HepG2 (cell line): ENCODE results near the gene NCR3LG1. TPM values are rescaled to one million over a fixed set of nuclear protein-coding genes. Genes with fewer than 3 reads are reported as not detected.

Experiments used
- ATAC-seq: fragments of 200-7000 bp; cut with Tn5 transposase; 3 replicates; pipeline ENCODE4 v1.9.1; 2020; ENCODE audit warnings: mild to moderate bottlenecking, moderate library complexity
- BruUV-seq: library from RNA; stranded (reverse); fragments of 400-500 nt; replicated peaks from 2 replicates; lab custom pipeline; 2021; lab: Mats Ljungman, UMichigan
- CTCF ChIA-PET: fragments of 300-600 bp; formaldehyde crosslinking; extraction: SDS; loops from one replicate; lab custom pipeline; 2021; ENCODE audit warnings: low total read pairs, inconsistent platforms, low intra/inter-chr PET ratio; lab: Yijun Ruan, JAX
- POLR2A ChIA-PET: fragments of 350-600 bp; sonication (Branson Sonifier 250); formaldehyde crosslinking; loops from one replicate; lab custom pipeline; 2020; ENCODE audit warnings: antibody characterized with exemption, inconsistent platforms; lab: Yijun Ruan, JAX
- DNase-seq: peaks from one replicate; pipeline ENCODE4 v3.0.0-alpha.2; 2015; ENCODE audit warnings: low spot score
- FAIRE-seq: peaks from 3 replicates; lab custom pipeline; 2011; peaks lifted over from hg19 to GRCh38; lab: Jason Lieb, UNC
- H2AFZ ChIP-seq: one replicate; pipeline ENCODE4 v1.6.1; 2011; ENCODE audit warnings: low read length, inconsistent platforms
- H3K27ac ChIP-seq: fragments of 300-600 bp; 3 replicates; pipeline ENCODE4 v1.8.0; 2011; ENCODE audit warnings: mixed run types, mild to moderate bottlenecking, mixed read lengths, low read length, inconsistent platforms; ENCODE audit not compliant: insufficient read depth; ENCODE audit errors: extremely low read length
- H3K27me3 ChIP-seq, 2 experiments: fragments of 200-600 bp in 1 of 2; 2 replicates in 1 of 2; 3 replicates in 1 of 2; pipeline versions ENCODE4 v1.6.0 to v1.8.0; 2011; ENCODE audit warnings: low read length in 2 of 2, mild to moderate bottlenecking in 2 of 2, moderate library complexity in 2 of 2, inconsistent platforms in 1 of 2; ENCODE audit not compliant: insufficient read depth in 2 of 2, control insufficient read depth in 1 of 2
- H3K36me3 ChIP-seq, 2 experiments: fragments of 200-600 bp in 1 of 2; replicated peaks in 1 of 2; 2 replicates in 1 of 2; 3 replicates in 1 of 2; pipeline versions ENCODE4 v1.5.1 to v1.8.0; 2011; ENCODE audit warnings: low read length in 2 of 2, inconsistent platforms in 1 of 2; ENCODE audit not compliant: insufficient read depth in 2 of 2, control insufficient read depth in 1 of 2
- H3K4me1 ChIP-seq: 2 replicates; pipeline ENCODE4 v1.5.1; 2012; ENCODE audit warnings: low read length, inconsistent platforms; ENCODE audit not compliant: insufficient read depth
- H3K4me2 ChIP-seq: 2 replicates; pipeline ENCODE4 v1.6.0; 2011; ENCODE audit warnings: low read depth, low read length, inconsistent platforms
- H3K4me3 ChIP-seq, 3 experiments: fragments of 200-600 bp in 1 of 3; sonication (generic), shearing (Covaris generic) in 1 of 3; replicated peaks in 1 of 3; 2 replicates each; pipeline ENCODE4 v1.5.1; 2011 to 2016; ENCODE audit warnings: low read length in 3 of 3, inconsistent platforms in 2 of 3, low read depth in 2 of 3, mild to moderate bottlenecking in 2 of 3, control low read depth in 1 of 3, mixed read lengths in 1 of 3; ENCODE audit not compliant: insufficient read depth in 1 of 3
- H3K79me2 ChIP-seq: one replicate; pipeline ENCODE4 v1.6.1; 2011; ENCODE audit warnings: low read length, inconsistent platforms; ENCODE audit not compliant: insufficient read depth
- H3K9ac ChIP-seq: 2 replicates; pipeline ENCODE4 v1.6.0; 2011; ENCODE audit warnings: mild to moderate bottlenecking, low read depth, low read length, inconsistent platforms; ENCODE audit not compliant: insufficient read depth
- H3K9me3 ChIP-seq: 2 replicates; pipeline ENCODE4 v1.5.1; 2012; ENCODE audit warnings: mild to moderate bottlenecking, low read length
- H4K20me1 ChIP-seq: 2 replicates; pipeline ENCODE4 v1.6.0; 2011; ENCODE audit warnings: inconsistent platforms, mild to moderate bottlenecking, low read length, moderate library complexity; ENCODE audit not compliant: insufficient read depth
- BRD4 ChIP-seq: sonication (generic); formaldehyde crosslinking; IDR thresholded peaks from 2 replicates; pipeline ENCODE4 v1.4.0; 2020; ENCODE audit warnings: missing genetic modification reagents
- ESRRA ChIP-seq: sonication (generic); formaldehyde crosslinking; IDR thresholded peaks from 2 replicates; pipeline ENCODE4 v1.5.1; 2020; ENCODE audit warnings: mild to moderate bottlenecking, low read depth, missing genetic modification reagents
- FOXM1 ChIP-seq: sonication (generic); formaldehyde crosslinking; IDR thresholded peaks from 2 replicates; pipeline ENCODE4 v1.5.0; 2020; ENCODE audit warnings: missing genetic modification reagents
- HMGXB4 ChIP-seq, 2 experiments: sonication (generic) in 1 of 2; formaldehyde crosslinking in 1 of 2; IDR thresholded peaks; 2 replicates each; pipeline versions ENCODE4 v1.4.0 to v1.6.1; 2018 to 2020; ENCODE audit warnings: missing genetic modification reagents in 2 of 2, borderline replicate concordance in 1 of 2, low read depth in 1 of 2, mild to moderate bottlenecking in 1 of 2, missing biosample characterization in 1 of 2
- ONECUT2 ChIP-seq: sonication (generic); formaldehyde crosslinking; IDR thresholded peaks from 2 replicates; pipeline ENCODE4 v1.4.0; 2020; ENCODE audit warnings: missing genetic modification reagents
- ZFP91 ChIP-seq: sonication (generic); formaldehyde crosslinking; IDR thresholded peaks from 2 replicates; pipeline ENCODE4 v1.9.0; 2022; ENCODE audit warnings: missing genetic modification reagents, mild to moderate bottlenecking, borderline replicate concordance
- ZNF230 ChIP-seq: sonication (generic); formaldehyde crosslinking; IDR thresholded peaks from 2 replicates; pipeline ENCODE4 v1.4.0; 2020; ENCODE audit warnings: mild to moderate bottlenecking, missing genetic modification reagents
- ZNF264 ChIP-seq: sonication (generic); formaldehyde crosslinking; IDR thresholded peaks from 2 replicates; pipeline ENCODE4 v1.4.0; 2020; ENCODE audit warnings: missing genetic modification reagents
- ZNF550 ChIP-seq: sonication (generic); formaldehyde crosslinking; IDR thresholded peaks from 2 replicates; pipeline ENCODE4 v1.4.0; 2020; ENCODE audit warnings: mild to moderate bottlenecking, missing genetic modification reagents, borderline replicate concordance
- ZNF710 ChIP-seq: sonication (generic); formaldehyde crosslinking; IDR thresholded peaks from 2 replicates; pipeline ENCODE4 v1.5.0; 2020; ENCODE audit warnings: mild to moderate bottlenecking, missing genetic modification reagents, borderline replicate concordance
- ZNF768 ChIP-seq: sonication (generic); formaldehyde crosslinking; IDR thresholded peaks from 2 replicates; pipeline ENCODE4 v1.4.0; 2020; ENCODE audit warnings: missing genetic modification reagents
- WGBS: methylation state at CpG from one replicate; pipeline ENCODE4 v1.1.6; 2017; ENCODE audit warnings: low lambda C conversion rate; 5-methylcytosine and 5-hydroxymethylcytosine counted together
- in situ Hi-C: cut with HindIII; loops from 2 replicates; pipeline ENCODE4 v1.10.0; 2017; ENCODE audit warnings: low pct_unique_long_range_greater_than_20kb; ENCODE audit not compliant: extremely low pct_ligation_motif_present
- intact Hi-C: fragments of 100-400 bp; cut with micrococcal nuclease; formaldehyde crosslinking; loops from one replicate; pipeline ENCODE4 v1.10.0; 2022; ENCODE audit not compliant: unreplicated experiment
- polyA plus RNA-seq, 8 experiments: library from polyadenylated mRNA; depleted of rRNA in 3 of 8; stranded (reverse) in 7 of 8; unstranded in 1 of 8; fragments of >200 nt; fragmentation: Illumina TruSeq in 4 of 8; extraction: Trizol in 4 of 8; gene quantifications; 2 replicates each; pipeline versions ENCODE4 v1.2.1 to v1.2.3, GENCODE V29; 2011 to 2016; ENCODE audit warnings: low read depth in 4 of 8, missing spikeins in 1 of 8, mixed read lengths in 1 of 8; ENCODE audit not compliant: insufficient read depth in 1 of 8
- total RNA-seq, 5 experiments: library from RNA; depleted of rRNA; stranded (reverse); fragments of >200 nt; fragmentation: Illumina TruSeq; extraction: Trizol; gene quantifications; 2 replicates each; pipeline ENCODE4 v1.2.3, GENCODE V29; 2016; ENCODE audit warnings: low read depth in 1 of 5

NCR3LG1 gene
- total and polyA plus RNA-seq, 2 of the 13 experiments (the other 11 are each of a cell fraction or from before 2014, with no cell fraction given) = 16.1 to 25.1 TPM

DNA sequence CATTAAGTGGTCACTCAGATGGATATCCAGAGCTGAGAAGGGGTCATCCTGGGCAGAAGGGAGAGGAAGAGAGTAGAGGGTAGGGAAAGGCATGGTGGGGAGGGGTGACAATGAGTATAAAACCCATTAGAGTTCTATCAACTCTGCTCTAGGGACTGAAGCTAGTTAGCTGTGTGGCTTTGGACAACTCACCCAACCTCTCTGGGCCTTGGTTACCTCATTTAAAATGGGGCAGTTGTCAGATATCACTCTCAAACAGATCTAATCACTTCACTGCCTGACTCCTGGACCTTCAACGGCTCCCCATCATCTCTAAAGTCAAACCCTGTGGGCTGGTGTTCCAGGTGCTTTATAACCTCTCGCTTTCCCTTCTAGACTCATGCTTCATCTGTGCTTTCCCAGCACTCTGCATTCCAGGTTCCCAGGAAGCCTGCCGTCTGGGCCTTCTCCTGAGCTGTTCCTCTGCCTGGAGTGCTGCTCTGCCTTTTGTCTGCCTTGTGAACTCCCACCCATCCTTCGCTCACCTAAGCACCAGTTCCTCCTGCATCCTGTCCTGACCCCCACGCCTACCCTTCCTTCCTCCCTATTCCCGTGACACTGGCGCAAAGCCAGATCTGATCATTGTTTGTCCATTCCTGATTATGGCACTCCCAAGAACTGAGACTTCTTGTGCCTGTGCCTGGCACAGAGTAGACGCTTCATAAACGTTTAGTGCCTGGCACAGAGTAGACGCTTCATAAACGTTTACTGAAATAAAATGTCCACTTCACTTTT is 59.2 kb downstream of the NCR3LG1 start:
- FAIRE-seq = no peak
- H3K27me3 ChIP-seq = no peaks in the 10 kb centered on the region; a peak in 2 of 5 replicates

DNA sequence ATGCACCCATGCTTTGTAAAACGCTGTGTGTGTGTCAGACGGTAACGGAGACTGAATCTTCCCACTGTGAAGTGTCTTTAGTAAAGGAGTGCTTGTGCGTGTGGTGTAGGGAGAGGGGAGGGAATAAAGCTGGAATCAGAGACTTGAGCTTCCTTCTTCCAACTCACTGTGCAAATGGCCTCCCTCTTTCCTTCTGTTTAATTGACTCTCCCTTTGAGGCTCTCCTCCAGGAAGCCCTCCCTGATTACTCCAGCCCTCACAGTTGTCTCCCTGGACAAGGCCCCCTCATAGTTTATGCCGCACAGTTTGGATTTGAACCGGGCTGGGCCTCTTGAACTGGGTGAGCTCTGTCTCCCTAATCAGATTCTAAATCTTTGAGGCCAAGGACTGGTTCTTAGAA is 59.8 kb downstream of the NCR3LG1 start:
- Histone ChIP-seq H4K20me1 (no peaks in the 10 kb centered on the region), H3K79me2 (no peaks in the 10 kb centered on the region), H3K4me3 (no peak overlapping the region), H3K4me2 (no peak overlapping the region), H2AFZ (no peak overlapping the region), H3K27ac (no peak overlapping the region), H3K36me3 (no peaks in the 10 kb centered on the region), H3K9me3 (no peaks in the 10 kb centered on the region), H3K27me3 (no peaks in the 10 kb centered on the region; a peak in 2 of 5 replicates), H3K4me1 (peaks cover 11% of the 10 kb centered on the region), H3K9ac (no peak overlapping the region)
- ChIA-PET POLR2A (no interaction called here), CTCF (no interaction called here)
- in situ Hi-C loops (no loop called here), intact Hi-C loops (no loop called here)
- DNase-seq (no peak), ATAC-seq (no peak), FAIRE-seq (no peak)
- no TSS peak for BruUV-seq
- 66% methylated on average over 6 of the region's 6 CpGs for WGBS
- no peak for TF ChIP-seq ZNF230 (CRISPR knock-in tag)
- TF ChIP-seq ZNF264 (CRISPR knock-in tag) = no peak
- no peak for TF ChIP-seq BRD4 (CRISPR knock-in tag)
- no peak for TF ChIP-seq HMGXB4 (CRISPR knock-in tag; IDR thresholded peaks at IDR 0.05; ENCODE audit: borderline replicate concordance in 1 of 2, low read depth in 1 of 2)
- TF ChIP-seq FOXM1 (CRISPR knock-in tag) = no peak
- TF ChIP-seq ZNF710 = no peak
- TF ChIP-seq ONECUT2 = no peak
- TF ChIP-seq ESRRA = no peak

More for the DNA sequence above, 59.2 kb downstream of the NCR3LG1 start:
- TF ChIP-seq ZFP91 (CRISPR knock-in tag) = no peak
- no peak for TF ChIP-seq ZNF550 (CRISPR knock-in tag)
- peak; percentile 34; the same call in 1 of the 2 replicates for TF ChIP-seq ZNF768
- DNase-seq (no peak), ATAC-seq (no peak)
- Histone ChIP-seq H3K9ac (no peak overlapping the region), H4K20me1 (no peaks in the 10 kb centered on the region), H3K4me3 (no peak overlapping the region), H3K27ac (no peak overlapping the region), H2AFZ (no peak overlapping the region), H3K4me1 (peaks cover 17% of the 10 kb centered on the region), H3K36me3 (no peaks in the 10 kb centered on the region), H3K79me2 (no peaks in the 10 kb centered on the region), H3K9me3 (no peaks in the 10 kb centered on the region), H3K4me2 (no peak overlapping the region)
- 37% methylated on average over 11 of the region's 11 CpGs for WGBS
- CTCF ChIA-PET = no interaction called here
- BruUV-seq = no TSS peak
- POLR2A ChIA-PET = no interaction called here
- in situ Hi-C loops (no loop called here), intact Hi-C loops (no loop called here)
